ENCODE results near the gene UPK2.

UPK2 gene

DNA sequence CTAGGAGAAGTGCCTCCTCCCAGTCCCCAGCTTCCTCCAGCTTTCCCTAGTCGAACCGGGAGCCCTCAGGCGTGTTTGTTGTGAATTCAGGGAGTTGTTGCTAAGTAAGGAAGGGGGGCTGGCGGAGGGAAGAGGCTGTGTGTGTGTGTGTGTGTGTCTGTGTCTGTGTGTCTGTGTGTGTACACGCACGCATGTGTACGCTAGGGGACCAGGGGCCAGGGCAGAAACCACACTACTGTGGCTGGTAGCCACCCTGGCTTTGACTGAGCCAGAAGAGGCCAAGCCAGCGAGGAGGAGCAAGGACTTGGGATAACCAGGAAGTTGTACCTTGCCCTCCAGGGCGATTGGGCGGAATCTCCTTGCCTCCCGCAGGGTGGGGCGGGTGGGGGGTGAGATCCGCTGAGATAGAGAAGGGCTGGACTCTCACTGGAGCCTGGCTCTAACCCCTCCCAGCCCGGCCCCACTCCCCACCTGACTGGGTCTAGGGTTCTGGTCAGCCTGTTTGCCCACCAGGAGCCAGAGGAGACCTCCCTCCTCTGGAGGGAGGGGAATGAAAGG, 37.9 kb upstream of the UPK2 start:
- DNase-seq = no peak

DNA sequence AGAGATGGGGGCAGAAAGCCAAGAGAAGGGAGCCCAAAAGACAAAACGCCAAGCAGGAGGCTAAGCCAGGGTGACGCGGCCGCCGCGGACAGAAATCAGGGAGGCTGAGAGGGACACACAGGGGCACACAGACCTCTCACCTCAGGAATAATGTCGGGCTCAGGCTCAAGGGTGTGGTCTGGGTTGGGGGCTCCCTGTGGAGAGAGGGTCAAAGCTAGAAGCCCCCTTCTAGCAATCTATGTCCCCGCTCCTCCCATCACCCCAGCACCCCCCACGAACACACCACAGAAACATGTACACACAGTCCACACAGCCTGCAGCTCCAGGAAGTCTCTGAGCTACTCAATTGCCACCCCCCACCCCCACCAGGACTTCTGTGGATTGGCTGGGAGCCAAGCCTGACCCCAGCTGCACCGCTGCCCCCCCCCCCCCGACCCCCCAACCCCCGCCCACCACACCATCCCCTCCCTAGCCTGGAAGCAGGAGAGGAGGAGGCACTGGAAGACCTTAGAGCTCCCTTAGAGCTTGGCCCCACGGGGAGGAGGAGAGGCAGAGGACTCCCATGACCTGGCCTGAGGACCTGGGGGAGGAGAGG, 37.3 kb upstream of the UPK2 start:
- DNase-seq = no peak

DNA sequence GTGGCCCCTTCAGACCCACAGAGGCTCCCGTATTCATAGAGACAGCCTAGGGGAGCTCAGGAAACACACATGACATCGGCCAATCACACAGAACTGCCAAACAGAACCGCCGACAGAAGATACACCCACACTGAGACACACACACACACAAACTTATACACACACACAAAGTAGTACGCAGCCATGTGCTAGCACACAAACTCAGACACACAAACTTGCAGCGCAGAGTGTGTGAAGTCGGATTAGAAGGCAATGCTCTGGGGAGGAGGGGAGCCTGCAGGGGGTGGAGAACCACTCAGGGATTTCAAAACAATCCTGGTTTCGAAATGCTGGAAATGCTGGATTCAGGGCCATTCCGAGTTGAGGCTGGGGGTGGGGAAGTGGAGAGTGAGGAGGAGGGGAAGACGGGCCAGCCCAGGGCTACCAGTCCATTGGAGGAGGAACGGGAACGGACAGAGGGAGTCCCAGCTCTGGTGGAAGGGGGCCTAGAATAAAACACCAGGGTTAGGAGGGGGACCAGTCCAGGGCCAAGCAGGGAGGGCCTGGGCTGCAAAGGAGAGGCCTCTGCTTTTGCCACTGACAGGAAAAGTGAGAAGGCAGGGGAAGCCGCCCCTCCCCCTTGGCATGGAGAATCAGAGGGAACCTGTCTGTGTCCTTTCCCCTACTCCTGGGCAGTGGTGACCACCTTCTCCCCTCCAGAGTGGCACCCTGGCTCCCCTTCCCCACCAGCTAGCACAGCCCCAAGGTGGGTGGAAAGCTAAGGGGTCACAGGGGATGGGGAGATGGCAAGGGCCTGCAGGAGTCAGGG, 34.8 kb upstream of the UPK2 start:
- DNase-seq = no peak

DNA sequence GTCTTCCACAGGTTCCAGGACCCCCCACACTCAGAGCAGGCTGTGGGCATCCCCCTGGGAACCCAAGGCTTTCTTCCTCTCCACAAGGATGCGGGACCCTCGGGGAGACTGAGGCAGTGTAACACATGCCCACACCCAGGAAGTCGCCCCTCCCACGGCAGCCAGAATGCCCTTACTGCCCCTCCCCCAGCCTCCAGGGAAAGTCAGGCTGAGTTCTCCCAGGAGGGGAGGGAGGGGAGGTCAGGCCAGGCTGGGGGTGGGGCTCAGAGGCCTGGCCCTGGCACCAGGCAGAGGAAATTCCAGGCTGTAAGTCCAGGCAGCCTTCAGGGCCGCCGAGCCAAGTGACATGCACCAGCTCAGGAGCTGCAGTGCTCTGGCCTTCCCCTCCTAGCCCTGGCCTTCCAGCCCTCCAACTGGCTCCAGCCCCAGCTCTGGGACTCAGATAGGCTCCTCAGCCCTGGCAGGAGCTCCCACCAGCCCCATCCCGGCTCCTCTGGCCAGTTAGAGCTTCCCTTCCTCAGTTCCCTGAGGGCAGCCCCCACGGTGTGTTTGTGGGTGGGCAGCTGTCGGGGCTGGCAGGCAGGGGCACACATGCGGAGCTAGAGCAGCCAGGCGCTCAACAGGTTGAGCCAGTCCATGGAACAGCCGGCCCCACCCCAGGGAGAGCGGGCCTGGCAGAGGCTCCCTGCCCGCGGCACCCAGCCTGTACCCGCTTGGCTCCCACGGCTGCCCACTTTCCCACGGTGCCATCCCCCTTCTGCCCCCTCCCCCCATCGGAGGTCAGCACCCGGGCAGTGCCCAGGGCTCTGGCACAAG, 34.0 kb upstream of the UPK2 start:
- DNase-seq = no peak

DNA sequence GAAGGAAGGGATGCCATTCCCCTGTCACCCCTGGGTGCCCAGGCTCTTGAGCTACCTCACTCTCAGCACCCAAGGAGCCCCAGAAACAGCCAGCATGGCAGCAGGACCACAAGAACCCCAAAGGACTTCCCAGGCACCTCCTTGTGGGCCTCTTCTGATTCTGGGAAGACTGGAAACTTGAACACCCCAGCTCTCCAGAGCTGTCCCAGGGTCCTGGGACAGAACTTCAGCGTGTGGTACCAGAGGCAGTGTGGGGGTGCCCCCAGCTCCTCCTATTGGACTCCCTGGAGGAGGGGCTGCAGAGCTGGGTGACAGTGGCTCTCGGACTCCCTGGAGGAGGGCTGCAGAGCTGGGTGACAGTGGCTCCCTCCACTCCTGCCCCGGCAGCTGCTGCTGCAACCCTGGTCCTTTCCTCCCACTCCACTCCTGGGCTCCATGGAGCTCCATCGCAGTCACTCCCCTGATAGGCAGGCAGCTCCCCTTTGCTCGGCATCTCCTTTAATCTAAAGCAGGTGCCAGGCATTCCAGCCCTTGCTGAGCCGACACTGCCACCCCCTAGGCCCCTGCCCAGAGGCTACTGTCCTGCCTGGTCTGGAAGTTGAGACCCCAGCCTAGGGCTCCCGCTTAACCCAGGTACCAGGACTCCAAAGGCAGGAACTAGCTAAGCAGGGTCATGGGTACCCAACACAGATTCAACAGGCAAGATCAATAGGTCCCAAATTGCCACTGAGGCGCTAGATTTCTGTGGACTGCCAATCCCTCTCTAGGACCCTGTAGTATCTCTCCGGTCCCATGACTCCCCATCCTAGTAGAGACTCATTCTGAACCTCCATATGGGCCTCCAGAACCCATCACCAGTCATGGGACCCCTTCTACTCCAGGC, 33.1 kb upstream of the UPK2 start:
- no peak for DNase-seq

DNA sequence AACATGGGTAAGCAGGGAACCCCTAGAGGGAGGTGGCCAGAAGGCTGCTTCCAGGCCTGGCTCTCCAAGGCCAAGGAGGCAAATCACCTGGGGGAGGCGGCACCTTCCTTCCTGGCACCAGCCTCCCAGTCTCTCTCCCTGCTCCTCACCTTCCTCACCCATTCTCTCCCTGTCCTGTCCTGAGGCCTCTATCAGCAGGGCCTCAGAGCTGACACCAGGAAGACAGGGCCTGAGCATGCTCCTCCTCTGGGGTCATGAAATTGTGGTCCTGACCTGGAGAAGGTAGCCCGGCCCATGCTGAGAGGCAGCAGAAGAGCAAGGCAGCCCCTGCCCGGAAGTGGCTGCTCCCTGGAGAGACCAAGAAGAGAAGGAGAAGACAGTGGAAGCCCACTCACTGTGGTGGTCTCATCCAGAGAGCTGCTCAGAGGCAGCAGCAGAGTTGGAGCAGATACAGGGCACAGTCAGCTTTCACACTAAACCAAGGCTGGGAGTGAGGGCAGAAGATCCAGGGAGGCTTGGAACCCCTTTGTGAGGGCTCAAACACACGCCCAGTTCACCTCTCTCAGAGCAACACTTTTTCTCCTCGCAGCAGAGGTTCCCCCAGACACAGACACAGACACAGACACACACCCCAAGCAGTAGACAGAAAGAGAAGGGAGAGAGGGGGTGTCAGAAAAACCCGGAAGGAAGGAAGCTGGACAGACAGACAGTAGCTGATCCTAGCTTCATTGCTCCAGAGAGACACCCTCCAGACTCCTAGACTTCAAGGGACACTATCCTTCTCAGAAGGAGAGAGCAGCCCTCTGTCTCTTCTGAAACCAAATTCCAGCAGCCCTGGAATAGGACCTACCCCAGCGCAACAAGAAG, 32.1 kb upstream of the UPK2 start:
- no peak for DNase-seq

DNA sequence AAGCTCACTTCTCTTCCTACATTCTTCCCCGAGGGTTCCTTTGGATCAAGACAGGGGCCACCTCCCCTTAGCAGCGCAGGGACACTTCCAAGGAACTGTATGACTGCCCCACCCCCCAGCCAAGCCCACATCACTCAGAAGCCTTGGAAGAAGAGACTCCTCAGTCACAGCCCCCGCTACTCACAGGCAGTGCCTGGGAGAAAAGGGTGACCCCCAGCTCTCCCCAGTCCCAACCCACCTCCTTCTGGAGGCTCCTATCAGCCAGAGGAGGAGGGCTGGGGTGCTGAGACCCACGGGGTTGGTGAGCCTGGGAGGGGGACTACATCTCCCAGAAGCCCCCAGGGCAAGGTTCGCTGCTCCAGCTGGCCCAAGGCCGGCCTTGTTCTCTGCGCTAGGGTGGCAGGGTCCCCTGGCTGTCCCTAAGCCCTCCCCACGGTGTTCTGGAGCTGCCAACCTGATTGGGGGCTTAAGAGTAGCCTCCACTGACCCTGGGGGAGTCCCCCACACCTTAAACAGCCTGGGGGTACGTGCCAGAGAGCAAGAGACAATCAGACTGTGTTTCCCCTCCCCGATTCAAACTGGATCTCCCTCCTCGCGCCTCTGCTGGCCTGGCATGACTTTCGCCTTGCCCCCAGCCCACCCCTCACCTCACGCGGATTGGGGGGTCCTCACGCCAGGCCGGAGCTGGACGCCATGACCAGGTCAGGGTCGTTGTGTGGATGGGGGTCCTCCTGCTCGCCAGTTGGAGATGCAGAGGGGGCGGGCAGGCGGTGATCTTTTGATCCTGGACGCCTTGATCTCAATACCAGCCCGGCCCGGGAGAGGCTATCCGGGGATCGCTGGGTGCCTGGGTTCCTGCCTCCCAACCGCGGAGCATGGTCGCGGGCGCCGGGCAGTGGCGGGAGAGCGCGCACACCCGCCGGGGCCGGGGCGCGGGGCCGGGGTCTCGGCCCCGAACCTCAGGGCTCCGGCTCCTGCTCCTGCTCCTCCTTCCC, 31.2 kb upstream of the UPK2 start:
- DNase-seq = peak in 1 of 4 experiments; percentile 27

DNA sequence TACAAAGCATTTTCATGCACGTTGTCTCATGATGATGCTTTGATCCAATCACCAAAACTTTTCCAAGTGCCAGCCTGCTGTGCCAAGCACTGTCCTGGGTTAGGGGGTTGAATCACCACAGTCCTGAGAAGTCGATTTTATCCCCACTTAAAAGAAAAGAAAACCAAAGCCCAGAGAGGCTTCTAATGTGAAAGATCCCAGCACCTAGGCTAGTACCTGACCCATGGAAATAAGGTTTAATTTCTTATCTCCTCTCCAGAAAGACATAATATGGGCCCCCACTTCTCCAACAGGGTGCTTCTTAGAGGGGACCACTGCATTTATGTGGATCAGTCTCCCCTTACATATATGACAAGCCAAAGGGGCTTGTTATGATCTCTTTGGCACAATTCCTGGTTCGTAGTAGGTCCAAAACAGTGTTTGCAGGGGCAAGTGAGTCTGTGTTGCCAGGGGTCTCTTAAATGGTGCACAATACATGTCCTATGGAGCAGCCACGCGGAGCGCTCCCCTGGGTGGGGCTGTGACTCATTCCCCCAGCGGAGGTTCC, 28.5 kb upstream of the UPK2 start:
- DNase-seq = no peak

DNA sequence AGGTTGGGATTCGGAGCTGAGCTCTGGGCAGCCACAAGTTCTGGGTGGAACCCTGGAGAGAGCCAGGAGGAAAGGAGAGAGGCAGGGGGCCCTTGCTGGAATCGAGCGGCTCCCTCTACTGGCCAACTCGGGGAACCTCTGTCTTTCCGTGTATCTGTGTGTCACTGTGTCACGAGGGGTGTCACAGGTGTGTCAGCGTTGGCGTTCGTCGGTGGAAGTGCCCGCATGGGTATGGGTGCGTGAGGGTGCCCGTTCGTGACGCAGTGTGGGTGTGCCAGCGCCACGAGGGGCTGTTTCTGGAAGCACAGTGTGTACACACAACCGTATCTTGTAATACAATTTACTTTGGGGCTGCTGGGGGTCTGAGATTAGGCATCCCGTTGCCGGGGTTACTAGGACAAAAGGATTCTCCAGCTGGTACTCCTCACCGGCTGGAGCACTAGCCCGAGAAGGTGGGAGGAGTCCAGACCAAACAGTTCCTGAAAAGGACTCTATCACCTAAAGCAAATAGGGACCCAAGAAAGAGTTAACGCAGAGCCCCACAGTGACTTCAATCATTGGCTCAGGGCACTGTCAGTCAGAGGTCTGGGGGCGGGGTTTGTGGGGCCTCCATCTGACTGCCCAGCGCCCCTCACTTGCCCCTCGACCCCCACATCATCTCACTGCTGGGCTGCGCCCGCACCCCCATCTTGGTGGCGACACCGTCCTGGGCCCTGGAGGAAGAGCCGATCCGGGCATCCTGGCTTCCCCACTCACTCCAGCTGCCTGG, 27.8 kb upstream of the UPK2 start:
- peak; percentile 87 to 94 (median 88) for DNase-seq

DNA sequence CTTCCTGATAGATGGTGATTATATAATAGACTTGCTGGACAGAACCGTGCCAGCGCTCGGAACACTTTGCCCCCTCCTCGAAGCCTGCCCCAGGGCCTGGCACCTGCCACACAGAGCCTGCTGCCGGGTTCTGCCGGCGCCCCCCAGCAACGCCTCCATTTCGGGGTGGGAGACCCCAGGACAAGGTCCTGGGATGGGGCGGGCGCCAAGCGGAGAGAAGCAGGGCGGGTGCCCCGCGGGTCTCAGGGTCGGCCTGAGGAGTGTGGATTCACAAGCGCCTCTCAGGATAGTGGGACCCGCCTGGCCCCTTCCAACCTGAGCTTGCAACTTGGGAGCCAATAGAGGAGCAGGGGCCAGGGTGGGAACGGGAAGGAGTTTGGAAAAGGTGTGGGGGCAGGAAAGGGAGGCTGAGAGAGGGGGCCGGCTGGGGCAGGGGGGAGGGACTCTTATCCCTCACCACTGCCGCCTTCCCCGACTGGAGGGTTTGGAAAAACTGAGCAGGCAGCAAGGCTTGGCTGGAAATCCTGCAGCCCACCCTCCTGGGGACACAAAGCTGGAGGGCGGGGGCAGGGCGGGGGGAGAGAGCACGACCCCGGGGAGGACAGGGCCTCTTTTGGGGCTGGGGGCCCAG, 27.1 kb upstream of the UPK2 start:
- peak in 1 of 4 experiments; percentile 56 for DNase-seq

DNA sequence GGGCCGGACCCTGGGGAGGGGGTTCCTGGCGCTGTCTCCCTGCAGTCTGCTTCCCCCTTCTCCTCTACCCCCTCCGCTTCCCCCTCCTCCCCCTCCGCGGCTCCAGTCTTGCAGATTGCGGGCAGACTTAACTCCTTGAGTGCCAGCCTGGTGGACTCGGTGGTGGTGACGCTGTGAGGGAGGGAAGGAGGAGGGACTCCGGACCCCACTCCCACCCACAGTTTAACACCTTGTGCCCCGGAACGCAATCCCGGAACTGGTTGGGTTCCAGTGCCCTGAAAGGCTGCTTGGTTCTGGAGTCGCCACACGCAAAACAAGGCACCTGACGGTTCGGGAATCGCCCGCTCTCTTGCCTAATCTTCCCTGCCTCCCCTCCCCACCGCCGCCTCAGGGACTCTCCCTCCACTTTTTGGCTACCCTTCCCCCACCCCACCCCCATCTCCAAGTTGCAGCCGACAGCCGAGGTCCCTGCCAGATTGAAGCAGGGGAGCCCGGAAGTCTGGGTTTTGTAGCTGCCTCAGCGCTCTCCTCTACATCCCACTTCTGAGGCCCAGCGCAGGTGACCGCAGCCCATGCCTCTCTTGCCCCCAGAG, 26.5 kb upstream of the UPK2 start:
- peak; percentile 35 to 55 (median 54) for DNase-seq

DNA sequence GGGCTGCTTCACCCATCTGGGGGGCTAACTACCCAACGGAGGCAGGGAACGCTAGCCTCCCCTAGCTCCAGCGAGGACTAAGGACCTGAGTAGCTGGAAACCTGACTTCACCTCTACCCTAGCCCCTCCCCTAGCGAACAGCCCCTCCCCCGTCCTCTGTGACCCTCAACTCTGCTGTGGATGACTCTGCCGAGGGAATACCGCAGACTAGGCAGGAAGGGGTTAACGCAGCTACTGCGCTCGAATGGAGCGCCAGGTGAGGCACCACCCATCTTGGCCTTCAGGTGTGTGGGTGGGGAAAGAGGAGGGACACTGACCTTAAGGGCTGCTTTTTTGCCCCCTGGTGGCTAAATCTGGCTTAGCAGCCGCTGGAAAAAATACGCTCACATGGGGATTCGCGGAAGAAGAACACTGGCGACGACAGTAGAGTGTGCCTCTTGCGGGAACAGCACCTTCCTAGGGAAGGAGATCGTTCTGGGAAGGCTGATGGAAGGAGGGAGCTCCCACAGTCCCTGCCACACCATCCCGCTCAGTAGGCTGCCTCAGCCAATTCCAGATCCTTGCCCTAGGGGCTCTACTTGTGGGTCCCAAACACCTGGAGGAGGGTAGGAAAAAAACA, 25.9 kb upstream of the UPK2 start:
- peak; percentile 52 to 92 (median 69) for DNase-seq

DNA sequence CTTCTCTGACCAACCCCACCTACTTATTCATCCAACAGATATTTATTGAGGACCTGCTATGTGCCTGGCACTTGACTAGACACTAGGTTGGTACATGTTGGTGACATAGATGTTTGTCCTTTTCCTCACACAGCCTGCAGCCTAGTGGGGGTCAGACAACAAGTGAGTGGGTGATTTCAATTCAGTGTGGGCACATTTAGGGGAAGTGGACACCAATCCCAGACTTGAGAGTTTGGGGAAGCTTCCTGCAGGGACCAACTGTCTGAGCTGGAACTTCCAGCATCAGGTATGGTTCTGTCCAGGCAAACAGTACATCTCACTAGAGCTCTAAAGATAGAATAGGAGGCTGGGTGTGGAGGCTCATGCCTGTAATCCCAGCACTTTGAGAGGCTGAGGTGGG, 24.5 kb upstream of the UPK2 start:
- DNase-seq = no peak

DNA sequence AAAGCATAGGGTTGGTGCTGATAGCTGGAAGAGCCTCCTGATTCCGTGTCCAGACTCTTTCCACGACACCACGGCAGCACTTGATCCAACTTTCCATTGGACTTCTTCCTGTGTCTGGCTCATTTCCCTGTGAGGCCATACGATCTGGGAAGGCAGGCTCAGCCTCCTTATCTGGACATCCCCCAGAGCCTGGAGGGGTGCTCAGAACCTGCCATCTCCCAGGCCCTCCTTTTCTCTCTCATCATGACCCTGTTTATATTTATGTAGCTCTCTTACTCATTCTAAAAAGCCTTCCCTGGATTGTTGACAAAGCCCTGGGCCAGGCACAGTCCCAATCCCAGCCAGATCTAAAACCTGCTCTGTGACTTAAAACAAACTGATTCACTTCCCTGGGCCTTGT, 22.6 kb upstream of the UPK2 start:
- DNase-seq = no peak

DNA sequence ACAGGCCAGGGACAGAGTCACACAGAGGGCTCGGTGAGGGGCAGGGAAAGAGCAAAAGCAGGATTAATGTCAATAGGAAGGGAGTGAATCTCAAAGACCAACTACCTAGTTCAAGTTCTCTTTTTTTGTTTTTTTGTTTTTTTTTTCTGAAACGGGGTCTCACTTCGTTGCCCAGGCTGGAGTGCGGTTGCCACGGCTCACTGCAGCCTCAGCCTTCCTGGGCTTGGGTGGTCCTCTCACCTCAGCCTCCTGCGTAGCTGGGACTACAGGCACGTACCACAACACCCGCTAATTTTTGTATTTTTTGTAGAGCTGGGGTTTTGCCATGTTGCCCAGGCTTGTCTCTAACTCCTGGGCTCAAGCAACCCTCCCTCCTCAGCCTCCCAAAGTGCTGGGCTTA, 20.7 kb upstream of the UPK2 start:
- no peak for DNase-seq

DNA sequence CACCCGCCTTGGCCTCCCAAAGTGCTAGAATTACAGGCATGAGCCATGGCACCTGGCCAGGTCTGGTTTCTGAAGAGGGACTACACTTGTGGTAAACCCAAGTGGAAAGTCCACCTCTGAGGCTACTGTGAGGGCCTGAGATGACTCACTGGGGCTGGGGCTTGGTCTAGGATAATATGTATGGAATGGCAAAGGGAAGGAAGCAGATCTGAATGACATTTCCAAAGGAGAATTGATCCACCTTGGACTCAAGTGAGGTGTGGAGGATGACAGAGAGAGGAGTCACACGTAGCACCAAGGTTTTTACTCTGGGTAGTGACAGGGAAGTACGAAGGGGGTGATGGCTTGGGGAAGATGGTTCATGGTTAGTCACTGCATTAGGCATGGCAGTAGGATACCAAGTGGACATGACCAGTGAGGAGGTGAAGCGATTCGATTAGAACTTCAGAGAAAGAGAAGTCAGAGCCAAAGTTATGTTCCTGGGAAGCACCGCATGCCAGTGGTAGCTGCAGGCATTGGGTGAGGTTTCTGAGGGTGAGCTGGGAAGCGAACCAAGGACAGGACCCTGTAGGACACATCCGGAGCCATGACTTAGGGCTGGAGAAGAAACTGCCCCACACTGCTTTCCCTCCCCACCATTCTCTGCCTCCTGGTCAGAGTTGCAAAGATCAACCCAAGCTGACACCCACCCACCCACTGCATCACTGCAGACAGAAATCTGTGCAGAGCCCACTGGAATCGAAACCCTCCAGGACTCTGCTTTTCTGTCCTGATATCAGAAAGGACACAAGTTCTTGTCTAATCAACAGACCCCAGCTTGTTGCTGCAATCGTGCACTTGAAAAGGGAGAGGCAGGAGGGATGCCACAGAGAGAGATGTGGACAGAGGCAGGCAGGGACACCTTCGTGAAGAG, 17.4 kb upstream of the UPK2 start:
- no peak for DNase-seq
